T-helper 17 cell (primary cell): ENCODE data around the gene C12orf57. TPM values are rescaled to one million over a fixed set of nuclear protein-coding genes. Genes with fewer than 3 reads are reported as not detected.
"Not testable (repeated sequence)": the region's sequence is repeated elsewhere in the genome, so short reads cannot be mapped to it uniquely, and the experiment has no call there.

Source experiments
- ATAC-seq: fragments of 150-1000 bp; cut with Tn5 transposase; 2 replicates; pipeline ENCODE4 v1.10.0; 2021; ENCODE audit warnings: mild to moderate bottlenecking, moderate library complexity
- DNase-seq, 3 donors: peaks; one replicate each; pipeline versions ENCODE4 v3.0.0 to v3.0.0-alpha.2; 2020 to 2021
- H3K9me3 ChIP-seq: one replicate; pipeline ENCODE4 v1.7.0; 2013; ENCODE audit warnings: low read length, mild to moderate bottlenecking; ENCODE audit not compliant: control insufficient read depth, poor library complexity, severe bottlenecking
- H3K27ac Mint-ChIP-seq: one replicate; pipeline ENCODE4 v1.8.0; 2022; ENCODE audit warnings: mild to moderate bottlenecking, moderate library complexity, mixed read lengths
- H3K27me3 Mint-ChIP-seq: one replicate; pipeline ENCODE4 v1.8.0; 2022; ENCODE audit warnings: mixed read lengths
- H3K36me3 Mint-ChIP-seq: one replicate; pipeline ENCODE4 v1.8.0; 2022; ENCODE audit warnings: low read depth, mixed read lengths
- H3K4me1 Mint-ChIP-seq: one replicate; pipeline ENCODE4 v1.8.0; 2022; ENCODE audit warnings: mild to moderate bottlenecking, mixed read lengths
- H3K4me3 Mint-ChIP-seq: one replicate; pipeline ENCODE4 v1.8.0; 2022; ENCODE audit warnings: mild to moderate bottlenecking, moderate library complexity, mixed read lengths
- total RNA-seq, 4 donors: library from RNA in 2 of 4; stranded (reverse) in 2 of 4; gene quantifications; one replicate each; pipeline ENCODE4 v1.2.3 and lab custom pipeline; 2022 to 2026

C12orf57 gene, protein sequence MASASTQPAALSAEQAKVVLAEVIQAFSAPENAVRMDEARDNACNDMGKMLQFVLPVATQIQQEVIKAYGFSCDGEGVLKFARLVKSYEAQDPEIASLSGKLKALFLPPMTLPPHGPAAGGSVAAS
- total RNA-seq = 100 to 1,000 TPM; 192 to 226 TPM
- 70.3 to 112 reads per million in 2 donors for total RNA-seq (lab: John Stamatoyannopoulos, UW)

DNA sequence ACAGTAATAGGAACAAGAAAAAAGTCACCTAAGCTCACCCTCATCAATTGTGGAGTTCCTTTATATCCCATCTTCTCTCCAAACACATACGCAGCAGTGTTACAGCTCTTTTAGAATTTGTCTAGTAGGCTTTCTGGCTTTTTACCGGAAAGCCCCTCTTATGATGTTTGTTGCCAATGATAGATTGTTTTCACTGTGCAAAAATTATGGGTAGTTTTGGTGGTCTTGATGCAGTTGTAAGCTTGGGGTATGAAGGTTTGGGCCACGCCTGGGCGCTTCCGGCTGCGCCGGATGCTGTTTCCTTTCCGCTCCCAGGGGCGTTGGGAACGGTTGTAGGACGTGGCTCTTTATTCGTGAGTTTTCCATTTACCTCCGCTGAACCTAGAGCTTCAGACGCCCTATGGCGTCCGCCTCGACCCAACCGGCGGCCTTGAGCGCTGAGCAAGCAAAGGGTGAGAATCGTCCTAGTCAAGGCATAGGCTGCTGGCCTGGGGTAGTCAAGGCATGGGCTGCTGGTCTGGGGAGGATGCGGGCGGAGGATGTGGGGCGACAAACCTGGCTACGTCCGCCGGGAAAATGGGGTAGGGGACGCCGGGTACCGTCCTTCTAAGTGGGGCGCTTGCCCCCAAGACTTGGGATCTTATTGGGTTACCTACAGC lies at the start of gene C12orf57, which contains the start of gene RNU7-1:
Gene C12orf57, plus strand, starts transcription at position 301 of the 659 bp plus-strand sequence. Its CDS starts 100 bp downstream, at position 401.
Gene RNU7-1, plus strand, starts transcription at position 95 of the 659 bp plus-strand sequence.
- Mint-ChIP-seq H3K4me1 (peaks cover 56% of the 10 kb centered on the region), H3K4me3 (peak within 1 kb of the TSS; percentile 99), H3K27me3 (no peaks in the 10 kb centered on the region), H3K27ac (peak within 1 kb of the TSS; percentile 98), H3K36me3 (peaks cover 5% of the 10 kb centered on the region)
- no peaks in the 10 kb centered on the region for H3K9me3 ChIP-seq
- DNase-seq (peak in 2 of 3 donors; percentile 46 to 65), ATAC-seq (peak; percentile 72)

DNA sequence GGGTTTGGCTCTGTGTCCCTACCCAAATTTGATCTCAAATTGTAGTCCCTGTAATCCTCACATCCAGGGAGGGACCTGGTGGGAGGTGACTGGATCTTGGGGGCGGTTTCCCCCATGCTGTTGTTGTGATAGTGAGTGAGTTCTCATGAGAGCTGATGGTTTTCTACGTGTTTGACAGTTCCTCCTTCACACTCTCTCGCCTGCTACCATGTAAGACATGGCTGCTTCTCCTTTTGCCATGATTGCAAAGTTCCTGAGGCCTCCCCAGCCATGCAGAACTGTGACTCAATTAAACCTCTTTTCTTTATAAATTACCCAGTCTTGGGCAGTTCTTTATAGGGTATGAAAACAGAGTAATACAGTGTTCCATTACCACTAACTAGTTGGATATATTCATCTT lies 49.5 kb upstream of the C12orf57 start:
- H3K27me3 Mint-ChIP-seq = no peaks in the 10 kb centered on the region
- no peak overlapping the region for H3K4me3 Mint-ChIP-seq
- ATAC-seq = no peak
- peaks cover 5% of the 10 kb centered on the region for H3K4me1 Mint-ChIP-seq
- DNase-seq = no peak
- H3K36me3 Mint-ChIP-seq = no peaks in the 10 kb centered on the region
- H3K9me3 ChIP-seq = no peaks in the 10 kb centered on the region
- no peak overlapping the region for H3K27ac Mint-ChIP-seq

DNA sequence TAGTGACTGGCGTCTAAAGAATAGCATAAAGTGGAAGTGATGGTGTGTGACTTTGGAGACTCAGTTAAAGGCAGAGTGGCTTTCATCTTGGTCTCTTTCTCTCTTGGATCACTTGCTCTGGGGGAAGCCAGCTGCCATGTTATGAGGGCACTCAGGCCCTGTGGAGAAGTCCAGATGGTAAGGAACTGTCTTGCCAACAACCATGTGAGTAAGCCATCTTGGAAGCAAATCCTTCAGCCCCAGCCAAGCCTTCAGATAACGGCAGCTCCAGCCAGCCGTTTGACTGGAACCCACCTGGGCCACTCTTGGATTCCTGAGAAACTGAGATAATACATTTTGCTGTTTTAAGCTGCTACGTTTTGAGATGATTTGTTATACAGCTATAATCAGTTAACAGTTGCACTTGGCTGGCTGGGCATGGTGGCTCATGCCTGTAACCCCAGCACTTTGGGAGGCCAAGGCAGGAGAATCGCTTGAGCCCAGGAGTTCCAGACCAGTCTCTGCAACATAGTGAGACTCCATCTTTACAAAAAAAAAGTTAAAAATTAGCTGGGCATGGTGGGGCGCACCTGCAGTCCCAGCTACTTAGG lies 46.9 kb upstream of the C12orf57 start:
- no peak overlapping the region for H3K4me3 Mint-ChIP-seq
- H3K4me1 Mint-ChIP-seq = no peaks in the 10 kb centered on the region
- H3K27ac Mint-ChIP-seq = no peak overlapping the region
- H3K27me3 Mint-ChIP-seq = no peaks in the 10 kb centered on the region
- H3K9me3 ChIP-seq = no peaks in the 10 kb centered on the region
- ATAC-seq = no peak
- no peak for DNase-seq
- no peaks in the 10 kb centered on the region for H3K36me3 Mint-ChIP-seq

DNA sequence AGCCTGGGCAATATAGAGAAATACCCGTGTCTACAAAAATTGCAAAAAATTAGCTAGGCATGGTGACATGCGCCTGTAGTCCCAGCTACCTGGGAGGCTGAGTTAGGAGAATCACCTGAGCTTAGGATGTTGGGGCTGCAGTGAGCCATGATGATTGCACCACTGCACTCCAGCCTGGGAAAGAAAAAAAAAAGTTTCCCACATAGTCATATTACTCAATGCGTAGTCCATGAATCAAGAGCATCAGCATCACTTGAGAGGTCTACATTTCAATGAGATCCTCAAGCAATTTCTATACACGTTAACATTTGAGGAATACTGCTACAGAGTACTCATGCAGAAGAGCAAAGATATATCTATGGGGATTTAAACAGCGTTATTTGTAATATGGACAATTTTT lies 44.4 kb upstream of the C12orf57 start:
- no peaks in the 10 kb centered on the region for H3K27me3 Mint-ChIP-seq
- no peaks in the 10 kb centered on the region for H3K36me3 Mint-ChIP-seq
- peaks cover 7% of the 10 kb centered on the region for H3K4me1 Mint-ChIP-seq
- DNase-seq (no peak), ATAC-seq (no peak)
- no peak overlapping the region for H3K4me3 Mint-ChIP-seq
- H3K9me3 ChIP-seq = no peaks in the 10 kb centered on the region
- H3K27ac Mint-ChIP-seq = no peak overlapping the region

DNA sequence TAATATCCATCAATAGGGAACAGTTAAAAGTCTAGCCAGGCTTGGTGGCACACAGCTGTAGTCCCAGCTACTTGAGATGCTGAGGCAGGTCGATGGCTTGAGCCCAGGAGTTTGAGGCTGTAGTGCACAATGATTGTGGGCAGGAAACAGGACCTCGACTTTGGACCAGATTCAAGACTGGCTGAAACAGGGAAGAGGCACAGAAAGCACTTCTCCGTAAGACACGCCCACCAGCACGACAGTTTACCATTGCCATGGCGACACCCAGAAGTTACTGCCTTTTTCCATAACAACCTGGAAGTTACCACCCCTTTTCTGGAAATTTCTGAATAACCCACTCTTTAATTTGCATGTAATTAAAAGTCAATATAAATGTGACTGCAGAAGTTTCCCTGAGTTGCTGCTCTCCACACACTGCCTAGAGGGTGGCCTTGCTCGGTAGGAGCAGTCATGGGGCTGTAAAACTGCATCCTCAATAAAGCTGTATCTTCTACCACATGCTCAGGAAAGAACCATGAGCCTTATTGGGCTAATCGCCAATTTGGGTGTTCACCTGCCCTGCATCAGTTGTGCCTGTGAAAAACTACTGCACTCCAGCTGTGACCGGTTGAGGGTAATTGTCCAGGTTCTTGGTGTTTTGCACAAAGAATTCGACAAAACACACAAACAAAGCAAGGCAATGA lies 43.8 kb upstream of the C12orf57 start:
- ATAC-seq (no peak), DNase-seq (no peak)
- H3K27ac Mint-ChIP-seq = no peak overlapping the region
- no peaks in the 10 kb centered on the region for H3K27me3 Mint-ChIP-seq
- H3K4me1 Mint-ChIP-seq = peaks cover 7% of the 10 kb centered on the region
- H3K36me3 Mint-ChIP-seq = no peaks in the 10 kb centered on the region
- H3K4me3 Mint-ChIP-seq = no peak overlapping the region
- H3K9me3 ChIP-seq = no peaks in the 10 kb centered on the region

DNA sequence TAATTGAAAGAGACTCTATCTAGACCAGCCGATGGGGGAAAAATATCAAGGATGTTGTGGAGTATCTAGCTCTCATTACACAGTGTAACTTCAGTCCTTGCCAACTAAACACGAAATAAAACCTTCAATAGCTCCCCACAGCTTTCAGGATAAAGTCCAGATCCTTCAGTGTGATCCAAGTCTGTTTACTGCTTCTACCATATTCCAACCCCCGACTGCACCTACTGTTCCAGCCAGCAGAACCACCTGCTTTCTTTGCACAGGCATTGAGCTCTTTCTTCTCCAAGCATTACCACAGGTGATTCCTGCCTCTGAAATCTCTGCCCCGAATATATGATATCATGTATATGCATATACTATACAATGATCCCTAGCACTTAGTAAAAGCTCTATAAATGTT lies 41.4 kb upstream of the C12orf57 start:
- no peaks in the 10 kb centered on the region for H3K9me3 ChIP-seq
- Mint-ChIP-seq H3K4me3 (no peak overlapping the region), H3K4me1 (peaks cover 7% of the 10 kb centered on the region), H3K27ac (no peak overlapping the region), H3K27me3 (no peaks in the 10 kb centered on the region), H3K36me3 (no peaks in the 10 kb centered on the region)
- no peak for DNase-seq
- no peak for ATAC-seq

DNA sequence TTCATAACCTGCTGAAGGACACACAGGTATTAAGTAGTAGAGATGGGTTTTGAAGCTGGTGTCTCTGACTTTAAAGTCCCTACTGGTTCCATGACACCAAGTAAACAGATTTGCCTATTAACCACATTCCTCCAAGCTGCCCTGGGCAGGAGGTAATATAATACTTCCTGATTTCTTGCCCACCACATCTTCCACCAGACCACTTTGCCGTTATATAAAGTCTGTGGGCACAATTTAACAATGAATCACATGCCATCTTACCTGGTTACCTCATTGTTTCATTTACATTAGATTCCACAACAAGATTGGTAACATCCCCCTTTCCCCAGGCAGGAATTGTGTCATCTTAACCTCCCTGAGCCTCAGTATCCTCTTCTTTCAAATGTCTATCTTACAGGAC lies 40.1 kb upstream of the C12orf57 start:
- Mint-ChIP-seq H3K4me3 (peak overlapping the region; percentile 49), H3K27ac (no peak overlapping the region), H3K27me3 (no peaks in the 10 kb centered on the region), H3K36me3 (no peaks in the 10 kb centered on the region), H3K4me1 (peaks cover 7% of the 10 kb centered on the region)
- H3K9me3 ChIP-seq = no peaks in the 10 kb centered on the region
- no peak for ATAC-seq
- no peak for DNase-seq

DNA sequence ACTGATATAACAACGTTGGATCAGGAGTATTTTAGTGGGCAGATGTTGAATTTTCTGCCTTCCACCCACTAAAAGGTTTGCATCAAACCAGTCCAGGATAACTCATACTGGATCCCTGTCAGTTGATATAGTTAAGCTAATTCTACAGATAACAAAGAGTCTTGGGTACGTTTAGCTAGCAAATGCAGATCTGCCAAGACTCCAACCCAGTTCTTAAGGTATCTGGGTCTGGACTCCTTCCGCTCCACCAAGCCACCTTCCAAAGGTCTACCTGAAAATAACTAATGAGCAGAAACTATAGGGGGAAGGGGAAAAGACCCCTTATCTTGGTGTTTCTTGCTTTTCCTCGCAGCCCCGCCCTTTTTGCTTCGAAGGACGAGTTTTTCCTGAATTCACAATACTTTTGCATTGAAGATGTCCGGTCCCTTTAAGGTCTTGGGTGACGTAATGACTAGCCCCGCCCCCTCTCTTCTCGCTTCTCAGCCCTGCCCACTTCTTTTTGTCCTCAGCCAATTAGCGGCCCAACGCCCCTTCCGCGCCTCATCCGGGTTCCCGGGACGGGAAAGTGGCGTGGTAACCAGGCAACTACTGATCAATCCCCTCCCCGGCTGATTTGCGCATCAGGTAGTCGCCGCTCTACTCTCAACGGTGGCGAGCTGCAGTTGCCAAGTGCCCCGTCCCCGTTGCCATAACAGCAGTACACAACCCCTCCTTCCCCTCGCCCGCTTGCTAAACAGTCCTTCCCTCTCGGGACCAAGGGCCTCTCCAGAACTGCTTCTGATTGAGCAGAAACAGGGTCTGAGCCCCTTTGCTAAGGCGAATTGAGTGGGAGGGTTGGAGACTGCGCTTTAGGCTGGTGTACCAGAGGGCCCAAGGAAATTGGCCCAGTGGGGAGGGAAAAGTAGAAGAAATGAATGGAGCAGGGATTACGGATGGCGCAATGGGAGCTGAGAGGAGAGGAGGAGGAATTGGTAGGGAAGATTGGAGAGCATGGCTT lies 39.2 kb upstream of the C12orf57 start, which contains the start of gene LRRC23:
Gene LRRC23, plus strand, starts transcription at position 543 of the 997 bp plus-strand sequence. CDS start 812 bp downstream, outside the sequence.
- peak within 1 kb of the TSS; percentile 49 for H3K4me3 Mint-ChIP-seq
- H3K27ac Mint-ChIP-seq = no peak within 1 kb of the TSS
- no peaks in the 10 kb centered on the region for H3K9me3 ChIP-seq
- H3K27me3 Mint-ChIP-seq = no peaks in the 10 kb centered on the region
- no peaks in the 10 kb centered on the region for H3K36me3 Mint-ChIP-seq
- H3K4me1 Mint-ChIP-seq = peaks cover 7% of the 10 kb centered on the region
- ATAC-seq (peak; percentile 97), DNase-seq (peak; percentile 90 to 97 (median 95))

DNA sequence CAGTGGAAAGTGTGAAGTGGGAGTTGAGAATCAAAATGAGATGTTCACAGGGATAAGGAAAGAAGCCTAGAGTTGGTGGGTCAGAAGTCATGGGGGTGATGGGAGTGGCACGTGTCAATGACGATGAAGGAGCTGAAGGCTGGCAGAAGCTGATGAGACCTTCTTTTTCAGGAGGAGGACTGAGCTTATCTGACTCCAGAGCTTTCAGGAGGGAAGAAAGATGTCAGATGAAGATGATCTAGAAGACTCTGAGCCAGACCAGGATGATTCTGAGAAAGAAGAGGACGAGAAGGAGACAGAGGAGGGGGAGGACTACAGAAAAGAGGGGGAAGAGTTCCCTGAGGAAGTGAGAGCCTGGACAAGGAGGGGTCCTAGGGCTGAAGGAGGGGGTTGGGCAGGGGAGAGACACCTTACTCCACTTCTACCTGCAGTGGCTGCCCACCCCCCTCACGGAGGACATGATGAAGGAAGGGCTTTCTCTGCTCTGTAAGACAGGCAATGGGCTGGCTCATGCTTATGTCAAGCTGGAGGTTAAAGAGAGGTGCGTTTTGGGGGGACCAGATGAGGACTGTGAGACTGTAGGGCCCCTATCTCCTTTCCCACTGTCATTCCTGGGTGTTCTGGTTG lies 38.3 kb upstream of the C12orf57 start:
- no peaks in the 10 kb centered on the region for H3K9me3 ChIP-seq
- DNase-seq (no peak), ATAC-seq (no peak)
- no peak overlapping the region for H3K27ac Mint-ChIP-seq
- no peaks in the 10 kb centered on the region for H3K36me3 Mint-ChIP-seq
- no peaks in the 10 kb centered on the region for H3K27me3 Mint-ChIP-seq
- H3K4me3 Mint-ChIP-seq = no peak overlapping the region
- H3K4me1 Mint-ChIP-seq = peaks cover 9% of the 10 kb centered on the region

DNA sequence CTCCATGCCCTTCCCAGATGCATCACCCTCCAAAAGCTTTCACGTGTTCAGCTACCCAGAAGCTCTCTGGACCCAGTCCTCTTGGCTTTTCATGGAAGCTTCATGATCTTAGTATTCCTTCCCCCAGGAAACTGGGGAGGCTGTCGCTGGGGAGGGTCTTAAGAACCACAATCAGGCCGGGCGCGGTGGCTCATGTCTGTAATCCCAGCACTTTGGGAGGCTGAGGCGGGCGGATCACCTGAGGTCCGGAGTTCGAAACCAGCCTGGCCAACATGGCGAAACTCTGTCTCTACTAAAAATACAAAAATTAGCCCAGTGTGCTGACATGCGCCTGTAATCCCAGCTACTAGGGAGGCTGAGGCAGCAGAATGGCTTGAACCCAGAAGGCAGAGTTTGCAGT lies 35.7 kb upstream of the C12orf57 start:
- peak overlapping the region; percentile 71 for H3K27ac Mint-ChIP-seq
- H3K4me1 Mint-ChIP-seq = peaks cover 15% of the 10 kb centered on the region
- DNase-seq = not testable (repeated sequence)

DNA sequence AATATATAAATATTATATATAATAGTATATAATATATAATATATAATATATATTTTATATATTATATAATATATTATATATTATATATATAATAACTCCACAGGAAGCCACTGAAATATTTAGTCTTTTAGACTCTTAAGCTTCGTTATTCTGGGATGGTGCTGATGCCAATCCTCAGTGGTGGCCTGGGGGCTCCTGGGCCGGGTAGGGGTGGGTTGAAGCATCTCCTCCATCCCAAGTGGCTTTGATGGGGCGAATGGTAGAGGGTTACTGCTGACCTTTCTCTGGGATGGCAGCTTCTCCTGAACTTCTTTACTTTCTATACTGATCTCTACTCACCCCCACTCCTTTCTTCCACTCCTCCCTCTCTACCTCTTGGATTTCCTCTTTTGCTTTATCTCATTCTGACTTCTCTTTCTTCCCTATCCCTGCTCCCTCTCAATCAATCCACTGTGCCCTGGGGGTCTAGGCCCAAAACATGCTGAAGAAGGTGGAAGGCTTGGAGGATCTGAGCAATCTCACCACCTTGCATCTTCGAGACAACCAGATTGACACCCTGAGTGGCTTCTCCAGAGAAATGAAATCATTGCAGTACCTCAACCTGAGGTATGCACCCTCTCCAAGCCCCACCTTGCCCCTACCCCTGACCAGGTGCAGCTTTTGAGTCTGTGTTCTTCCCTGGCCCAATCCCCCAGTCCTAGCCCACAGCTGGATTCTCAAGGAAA lies 34.2 kb upstream of the C12orf57 start:
- Mint-ChIP-seq H3K27me3 (no peaks in the 10 kb centered on the region), H3K36me3 (no peaks in the 10 kb centered on the region), H3K4me3 (no peak overlapping the region), H3K27ac (no peak overlapping the region), H3K4me1 (peaks cover 21% of the 10 kb centered on the region)
- no peak for DNase-seq
- ATAC-seq = no peak
- H3K9me3 ChIP-seq = no peaks in the 10 kb centered on the region

More for the DNA sequence above, 35.7 kb upstream of the C12orf57 start:
- H3K9me3 ChIP-seq, H3K36me3 Mint-ChIP-seq, ATAC-seq, H3K27me3 Mint-ChIP-seq, H3K4me3 Mint-ChIP-seq: not testable (repeated sequence)
